GM13977 (cell line): ENCODE results near the gene BRINP2.

Experiments used
- DNase-seq: peaks from one replicate; pipeline ENCODE4 v3.0.0; 2012; ENCODE audit warnings: low spot score
- CTCF ChIP-seq: IDR thresholded peaks from 2 replicates; pipeline ENCODE4 v1.5.1; 2012; ENCODE audit warnings: mild to moderate bottlenecking, control low read depth; ENCODE audit not compliant: insufficient read depth; ENCODE audit errors: extremely low read depth, missing control alignments
- in situ Hi-C: fragments of 300-500 bp; cut with MboI; formaldehyde crosslinking; loops from one replicate; pipeline ENCODE4 v1.12.0; 2022; ENCODE audit warnings: low sequenced_read_pairs, low pct_unique_long_range_greater_than_20kb, mixed read lengths, inconsistent platforms; ENCODE audit not compliant: unreplicated experiment

BRINP2 gene

GRCh38 chr1:177246710-177247580 lies 76.2 kb downstream of the BRINP2 start:
- DNase-seq, result no peak
- in situ Hi-C loops, result no loop called here
- no peak for TF ChIP-seq CTCF

GRCh38 chr1:177247623-177248176 lies 76.9 kb downstream of the BRINP2 start:
- DNase-seq, result no peak
- no peak for TF ChIP-seq CTCF
- in situ Hi-C loops, result no loop called here

DNA sequence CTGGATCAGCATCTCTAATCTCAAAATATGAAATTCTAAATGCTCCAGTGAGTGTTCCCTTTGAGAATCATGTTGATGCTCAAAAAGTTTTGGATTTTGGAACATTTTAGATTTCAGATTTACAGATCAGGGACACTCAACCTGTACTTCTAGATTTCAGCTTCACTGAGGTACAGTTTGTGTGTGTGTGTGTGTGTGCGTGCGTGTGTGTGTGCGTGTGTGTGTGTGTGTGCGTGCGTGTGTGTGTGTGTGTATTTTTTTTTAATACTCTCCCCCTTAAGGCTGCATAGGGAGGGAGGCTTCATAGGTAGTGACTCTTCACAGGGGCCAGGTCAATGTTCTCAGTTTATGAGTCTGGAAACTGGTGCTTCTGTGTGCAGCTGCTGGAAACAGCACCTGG lies 77.5 kb downstream of the BRINP2 start:
- in situ Hi-C loops, result no loop called here
- DNase-seq, result no peak
- TF ChIP-seq CTCF, result no peak

DNA sequence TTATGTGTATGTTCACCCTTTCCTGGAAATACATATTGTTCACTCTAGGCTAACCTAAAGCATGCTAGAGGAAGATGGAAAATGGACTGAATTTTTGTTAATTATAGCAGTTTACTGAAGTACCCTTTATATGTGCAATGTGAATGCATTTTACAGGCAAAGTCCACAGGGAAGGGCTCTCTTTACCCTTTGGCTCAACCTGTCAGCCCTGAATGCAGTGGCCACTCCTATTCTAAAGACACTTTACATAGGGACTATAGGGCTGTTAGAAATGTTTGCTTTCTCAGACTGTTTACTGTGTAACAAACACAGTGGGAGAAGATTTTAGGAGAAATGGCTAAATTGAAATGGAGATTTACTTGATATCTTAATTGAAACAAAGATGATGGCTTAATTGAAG lies 78.5 kb downstream of the BRINP2 start:
- in situ Hi-C loops, result no loop called here
- TF ChIP-seq CTCF, result no peak
- DNase-seq, result no peak

DNA sequence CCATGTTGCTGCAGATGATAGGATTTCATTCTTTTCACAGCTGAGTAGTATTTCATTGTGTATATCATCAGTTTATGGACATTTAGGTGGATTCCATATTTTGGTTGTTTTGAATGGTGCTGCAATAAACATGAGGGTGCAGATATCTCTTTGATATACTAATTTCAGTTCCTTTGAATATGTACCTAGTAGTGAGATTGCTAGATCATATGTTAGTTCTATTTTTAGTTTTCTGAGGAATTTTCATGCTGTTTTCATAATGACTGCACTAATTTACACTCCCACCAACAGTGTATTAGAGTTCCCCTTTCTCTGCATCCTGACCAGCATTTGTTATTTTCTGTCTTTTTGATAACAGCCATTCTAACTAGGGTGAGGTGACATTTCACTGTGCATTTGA lies 82.1 kb downstream of the BRINP2 start:
- DNase-seq, result no peak
- no peak for TF ChIP-seq CTCF
- in situ Hi-C loops, result no loop called here

DNA sequence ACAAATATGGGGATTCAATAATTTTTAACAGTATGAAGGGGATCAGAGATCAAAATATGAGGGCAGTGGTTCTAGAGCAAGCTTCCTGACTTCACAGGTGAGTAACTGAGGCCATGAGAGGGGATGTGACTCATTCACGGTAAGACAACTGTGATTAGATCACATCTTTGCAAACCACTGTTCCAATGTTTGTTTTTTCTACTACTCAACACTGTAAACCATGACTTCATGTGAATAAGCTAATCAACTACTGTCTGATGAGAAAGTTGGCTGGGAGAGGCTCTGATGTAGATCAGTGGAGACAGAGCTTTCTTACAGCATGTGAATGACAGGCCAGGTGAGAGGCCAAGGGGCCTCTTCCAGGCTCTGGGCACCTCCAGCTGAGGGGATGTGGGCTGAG lies 84.7 kb downstream of the BRINP2 start:
- no peak for TF ChIP-seq CTCF
- in situ Hi-C loops, result no loop called here
- no peak for DNase-seq
